CD4-positive, alpha-beta T cell (primary cell): ENCODE results near the gene DCAF6. TPM values are rescaled to one million over a fixed set of nuclear protein-coding genes. Genes with fewer than 3 reads are reported as not detected.

ENCODE experiments used
- ATAC-seq: fragments of 200-7000 bp; cut with Tn5 transposase; one replicate; pipeline ENCODE4 v1.10.0; 2022; ENCODE audit warnings: mild to moderate bottlenecking; ENCODE audit not compliant: poor library complexity
- CTCF ChIA-PET: fragments of 350-600 bp; sonication (Branson Sonifier 250); formaldehyde crosslinking; loops from one replicate; lab custom pipeline; 2021; ENCODE audit warnings: antibody characterized with exemption, inconsistent platforms; lab: Charles Lee
- POLR2A ChIA-PET: fragments of 350-600 bp; sonication (Branson Sonifier 250); formaldehyde crosslinking; loops from one replicate; lab custom pipeline; 2021; ENCODE audit warnings: antibody characterized with exemption, inconsistent platforms; lab: Charles Lee
- DNase-seq, 14 experiments: peaks; one replicate each; pipeline ENCODE4 v3.0.0-alpha.2; 2013 to 2020; ENCODE audit warnings: mixed read lengths in 2 of 14
- H3K27ac ChIP-seq, 2 donors: one replicate each; pipeline versions ENCODE4 v1.5.1 to v1.7.0; 2013; ENCODE audit warnings: low read length in 2 of 2, low read depth in 1 of 2, mild to moderate bottlenecking in 1 of 2
- H3K27me3 ChIP-seq, 2 experiments: 1 replicate in 1 of 2; 2 replicates in 1 of 2; pipeline versions ENCODE4 v1.6.1 to v1.7.0; 2013; ENCODE audit warnings: low read length in 2 of 2, control low read depth in 1 of 2, mild to moderate bottlenecking in 1 of 2, moderate library complexity in 1 of 2; ENCODE audit not compliant: insufficient read depth in 2 of 2, control insufficient read depth in 1 of 2
- H3K36me3 ChIP-seq: one replicate; pipeline ENCODE4 v1.6.1; 2013; ENCODE audit warnings: low read length, control low read depth; ENCODE audit not compliant: insufficient read depth
- H3K4me1 ChIP-seq: one replicate; pipeline ENCODE4 v1.6.1; 2013; ENCODE audit warnings: low read length, control low read depth; ENCODE audit not compliant: insufficient read depth
- H3K4me3 ChIP-seq: one replicate; pipeline ENCODE4 v1.5.1; 2013; ENCODE audit warnings: mild to moderate bottlenecking, low read length, moderate library complexity
- H3K9me3 ChIP-seq, 2 experiments: 1 replicate in 1 of 2; 2 replicates in 1 of 2; pipeline versions ENCODE4 v1.6.1 to v1.7.0; 2013; ENCODE audit warnings: low read length in 2 of 2, mild to moderate bottlenecking in 2 of 2, control low read depth in 1 of 2, moderate library complexity in 1 of 2; ENCODE audit not compliant: control insufficient read depth in 1 of 2, insufficient read depth in 1 of 2
- H3K27ac Mint-ChIP-seq: one replicate; pipeline ENCODE4 v1.8.0; 2020; ENCODE audit warnings: mixed read lengths
- H3K27me3 Mint-ChIP-seq: one replicate; pipeline ENCODE4 v1.8.0; 2021; ENCODE audit warnings: mixed read lengths
- H3K36me3 Mint-ChIP-seq: one replicate; pipeline ENCODE4 v1.8.0; 2021; ENCODE audit warnings: low read depth, mixed read lengths
- H3K4me1 Mint-ChIP-seq: one replicate; pipeline ENCODE4 v1.8.0; 2021; ENCODE audit warnings: low read depth, mixed read lengths
- H3K4me3 Mint-ChIP-seq: one replicate; pipeline ENCODE4 v1.8.0; 2020; ENCODE audit warnings: mild to moderate bottlenecking, mixed read lengths
- H3K9me3 Mint-ChIP-seq: one replicate; pipeline ENCODE4 v1.8.0; 2020; ENCODE audit warnings: mixed read lengths
- intact Hi-C, 2 experiments: fragments of 100-400 bp; cut with DNase I in 1 of 2; cut with micrococcal nuclease in 1 of 2; formaldehyde crosslinking; loops; one replicate each; pipeline versions ENCODE4 v1.15.1 to v1.9.0; 2023 to 2025; cut with DNase I, micrococcal nuclease
- total RNA-seq, 174 experiments: library from RNA in 2 of 174; stranded (reverse) in 2 of 174; gene quantifications; one replicate each; pipeline ENCODE4 v1.2.3 and lab custom pipeline; 2021 to 2026
- TF ChIP-seq, protein P1 (sequence below): fragments of 200-600 bp; IDR thresholded peaks from one replicate; pipeline ENCODE4 v1.8.0; 2022; ENCODE audit warnings: antibody characterized with exemption, mild to moderate bottlenecking

DCAF6 gene
- total RNA-seq, 2 experiments from 2014 or later = 13.3 to 13.6 TPM

- Mint-ChIP-seq H3K4me3 (no peak overlapping the region), H3K9me3 (no peaks in the 10 kb centered on the region), H3K36me3 (peaks cover 26% of the 10 kb centered on the region), H3K4me1 (peaks cover 6% of the 10 kb centered on the region), H3K27me3 (no peaks in the 10 kb centered on the region), H3K27ac (no peak overlapping the region)
- intact Hi-C loops = no loop called here
- TF ChIP-seq, protein P1, sequence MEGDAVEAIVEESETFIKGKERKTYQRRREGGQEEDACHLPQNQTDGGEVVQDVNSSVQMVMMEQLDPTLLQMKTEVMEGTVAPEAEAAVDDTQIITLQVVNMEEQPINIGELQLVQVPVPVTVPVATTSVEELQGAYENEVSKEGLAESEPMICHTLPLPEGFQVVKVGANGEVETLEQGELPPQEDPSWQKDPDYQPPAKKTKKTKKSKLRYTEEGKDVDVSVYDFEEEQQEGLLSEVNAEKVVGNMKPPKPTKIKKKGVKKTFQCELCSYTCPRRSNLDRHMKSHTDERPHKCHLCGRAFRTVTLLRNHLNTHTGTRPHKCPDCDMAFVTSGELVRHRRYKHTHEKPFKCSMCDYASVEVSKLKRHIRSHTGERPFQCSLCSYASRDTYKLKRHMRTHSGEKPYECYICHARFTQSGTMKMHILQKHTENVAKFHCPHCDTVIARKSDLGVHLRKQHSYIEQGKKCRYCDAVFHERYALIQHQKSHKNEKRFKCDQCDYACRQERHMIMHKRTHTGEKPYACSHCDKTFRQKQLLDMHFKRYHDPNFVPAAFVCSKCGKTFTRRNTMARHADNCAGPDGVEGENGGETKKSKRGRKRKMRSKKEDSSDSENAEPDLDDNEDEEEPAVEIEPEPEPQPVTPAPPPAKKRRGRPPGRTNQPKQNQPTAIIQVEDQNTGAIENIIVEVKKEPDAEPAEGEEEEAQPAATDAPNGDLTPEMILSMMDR = no peak
- DNase-seq (no peak), ATAC-seq (no peak)
- Histone ChIP-seq H3K4me1 (no peaks in the 10 kb centered on the region), H3K27ac (no peak overlapping the region), H3K9me3 (no peaks in the 10 kb centered on the region), H3K4me3 (no peak overlapping the region), H3K27me3 (no peaks in the 10 kb centered on the region), H3K36me3 (peaks cover 9% of the 10 kb centered on the region)
- POLR2A ChIA-PET = no interaction called here
- CTCF ChIA-PET = interaction anchor here (0.6 to 1.7 kb wide), 2 partner anchors 10 to 20 kb away, joined by 4 read pairs; no protein-coding TSS in a partner anchor
These were observed 120.9 kb downstream of the DCAF6 start for GRCh38 chr1:168057355-168057754.

- Histone ChIP-seq H3K4me1 (no peaks in the 10 kb centered on the region), H3K36me3 (peaks cover 9% of the 10 kb centered on the region), H3K27me3 (no peaks in the 10 kb centered on the region), H3K4me3 (no peak overlapping the region), H3K27ac (no peak overlapping the region), H3K9me3 (no peaks in the 10 kb centered on the region)
- DNase-seq (no peak), ATAC-seq (no peak)
- Mint-ChIP-seq H3K9me3 (no peaks in the 10 kb centered on the region), H3K4me3 (no peak overlapping the region), H3K36me3 (peaks cover 20% of the 10 kb centered on the region), H3K4me1 (peaks cover under 1% of the 10 kb centered on the region), H3K27me3 (no peaks in the 10 kb centered on the region), H3K27ac (no peak overlapping the region)
- intact Hi-C loops = no loop called here
- CTCF ChIA-PET = interaction anchor here (1.7 kb wide), 1 partner anchor 10 kb away, joined by 4 read pairs; no protein-coding TSS in a partner anchor
- POLR2A ChIA-PET = no interaction called here
- TF ChIP-seq, protein P1 = no peak
These were observed 121.4 kb downstream of the DCAF6 start for GRCh38 chr1:168057921-168058320.

DNA sequence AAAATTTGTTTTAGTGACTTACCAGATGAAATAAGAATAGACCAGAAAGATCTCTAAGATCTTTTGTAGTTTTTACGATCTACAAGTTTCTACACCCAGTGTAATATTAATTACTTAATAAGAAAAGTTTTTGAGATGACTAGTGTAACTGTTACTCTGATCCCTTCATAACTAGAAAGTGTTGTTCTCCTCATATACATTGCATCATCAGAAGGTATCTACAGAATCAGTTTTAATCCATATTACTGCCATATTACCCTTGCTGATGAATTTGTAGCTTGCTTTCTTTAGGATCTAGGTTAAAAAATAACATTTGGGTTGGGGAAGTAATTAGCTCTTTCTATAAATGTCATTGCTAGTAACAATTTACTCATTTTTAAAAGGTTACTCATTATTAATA is 127.7 kb downstream of the DCAF6 start:
- ChIA-PET POLR2A (interaction anchor here (0.6 kb wide), 1 partner anchor 348 kb away, joined by 3 read pairs; no protein-coding TSS in a partner anchor), CTCF (interaction anchor here (1.6 kb wide), 1 partner anchor 18 kb away, joined by 6 read pairs; no protein-coding TSS in a partner anchor)
- Mint-ChIP-seq H3K9me3 (no peaks in the 10 kb centered on the region), H3K27ac (no peak overlapping the region), H3K36me3 (peaks cover 54% of the 10 kb centered on the region), H3K4me1 (no peaks in the 10 kb centered on the region), H3K4me3 (no peak overlapping the region), H3K27me3 (no peaks in the 10 kb centered on the region)
- intact Hi-C loops = loop anchor here in 1 of 2 experiments (10.0 kb wide), 1 partner anchor 129 kb away; the partner anchor contains the start of genes DCAF6 and MPC2
- ATAC-seq (no peak), DNase-seq (no peak)
- Histone ChIP-seq H3K27me3 (no peaks in the 10 kb centered on the region), H3K4me1 (no peaks in the 10 kb centered on the region), H3K36me3 (peaks cover 38% of the 10 kb centered on the region), H3K27ac (no peak overlapping the region), H3K4me3 (no peak overlapping the region), H3K9me3 (no peaks in the 10 kb centered on the region)
- TF ChIP-seq, protein P1 = no peak
